Measurements from ENCODE around the gene LCTL.
A peak's percentile ranks its signal among the peaks of the same experiment; 100 is the strongest.
"Not testable (repeated sequence)": the region's sequence is repeated elsewhere in the genome, so short reads cannot be mapped to it uniquely, and the experiment has no call there.

The LCTL gene

DNA sequence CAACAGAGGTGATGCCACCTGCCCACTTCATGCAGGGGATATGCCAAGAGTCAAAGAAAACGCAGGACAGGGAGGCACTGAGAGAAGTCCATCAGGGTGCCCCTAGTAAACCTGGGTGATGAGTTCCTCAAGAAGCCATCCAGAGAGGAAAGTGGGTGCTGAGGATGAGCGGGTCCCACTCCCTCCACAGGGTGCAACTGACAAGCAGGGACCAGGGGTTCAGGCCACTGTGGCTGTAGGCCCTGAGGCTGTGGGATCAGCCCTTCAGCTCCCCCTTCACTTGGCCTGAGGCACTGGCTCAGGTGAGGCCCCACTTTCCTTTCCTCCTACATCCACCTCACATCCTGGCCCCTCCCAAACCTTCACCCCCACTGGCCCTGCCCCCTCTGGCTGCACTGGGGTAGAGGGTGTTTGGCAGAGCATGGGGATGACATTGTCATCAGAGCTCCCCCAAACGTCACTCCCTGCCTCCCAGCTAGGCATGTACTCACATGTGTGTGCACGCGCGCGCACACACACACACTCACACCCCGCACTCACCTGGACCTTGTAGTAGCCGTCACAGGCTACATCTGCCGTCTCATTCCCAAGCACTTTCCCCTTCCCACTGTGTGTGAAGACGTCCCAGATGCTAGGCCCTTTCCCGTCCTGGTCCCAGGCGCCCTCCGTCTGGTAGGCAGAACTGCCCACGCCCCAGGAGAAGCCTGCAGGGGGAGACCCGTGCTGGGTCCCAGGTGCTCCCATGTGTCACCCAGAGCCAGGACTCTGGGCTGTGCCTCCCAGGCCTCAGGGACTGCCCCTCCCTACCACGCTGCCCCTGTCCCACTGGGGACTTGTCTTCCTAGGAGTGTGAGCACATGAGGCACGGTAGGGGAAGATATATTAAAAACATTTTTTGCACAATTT lies 1.4 kb downstream of the LCTL start:
- DNase-seq: no peak

GRCh38 chr15:66563566-66564110 lies 2.2 kb downstream of the LCTL start:
- DNase-seq: no peak

GRCh38 chr15:66563126-66563525 lies 2.7 kb downstream of the LCTL start:
- DNase-seq: no peak

- DNase-seq: no peak
These were observed 4.8 kb downstream of the LCTL start for GRCh38 chr15:66560856-66561525.

- no peak for DNase-seq
These were observed 7.5 kb downstream of the LCTL start for GRCh38 chr15:66558271-66558670.

- DNase-seq: no peak
These were observed 10.1 kb downstream of the LCTL start for GRCh38 chr15:66555685-66556084.

GRCh38 chr15:66545255-66545654 lies 20.5 kb downstream of the LCTL start:
- no peak for DNase-seq

DNA sequence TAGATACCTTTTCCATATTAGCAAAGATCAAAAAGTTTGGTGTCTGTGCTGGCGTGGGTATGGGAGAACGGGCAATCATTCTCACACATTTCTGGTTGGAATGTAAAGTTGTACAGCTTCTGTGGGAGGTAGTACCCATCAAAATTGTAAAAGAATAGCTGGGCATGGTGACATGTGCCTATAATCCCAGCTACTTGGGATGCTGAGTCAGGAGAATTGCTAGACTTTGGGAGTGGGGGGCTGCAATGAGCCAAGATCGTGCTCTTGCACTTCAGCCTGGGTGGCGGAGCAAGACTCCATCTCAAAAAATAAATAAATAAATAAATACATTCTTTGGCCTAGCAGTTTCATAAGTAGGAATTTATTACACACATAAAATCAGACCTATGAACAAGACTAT lies 22.9 kb downstream of the LCTL start:
- DNase-seq: no peak

- no peak for DNase-seq
These were observed 30.7 kb downstream of the LCTL start for GRCh38 chr15:66535056-66535455.

- DNase-seq: no peak
These were observed 41.0 kb downstream of the LCTL start for GRCh38 chr15:66524838-66525237.

- DNase-seq: no peak
These were observed 41.9 kb downstream of the LCTL start for GRCh38 chr15:66523926-66524325.

DNA sequence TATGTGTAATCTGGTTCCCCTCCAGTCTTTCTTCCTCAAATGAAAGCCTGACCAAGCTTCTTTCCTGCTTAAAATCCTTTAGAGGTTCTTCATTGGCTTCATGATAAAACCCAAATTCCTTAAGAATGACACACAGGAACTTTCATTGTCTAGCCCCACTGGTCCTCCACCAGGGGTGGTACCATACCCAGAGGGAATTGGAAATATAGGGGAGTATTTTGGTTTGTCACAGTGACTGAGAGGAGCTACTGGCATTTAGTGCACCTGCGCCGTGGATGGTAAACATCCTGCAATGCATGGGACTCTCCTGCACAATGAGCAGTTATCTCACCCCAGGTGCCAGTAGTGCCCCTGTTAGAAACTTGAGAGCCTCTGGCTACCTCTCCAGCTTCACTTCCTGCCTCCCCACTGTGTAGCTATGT lies 49.9 kb downstream of the LCTL start:
- no peak for DNase-seq

DNA sequence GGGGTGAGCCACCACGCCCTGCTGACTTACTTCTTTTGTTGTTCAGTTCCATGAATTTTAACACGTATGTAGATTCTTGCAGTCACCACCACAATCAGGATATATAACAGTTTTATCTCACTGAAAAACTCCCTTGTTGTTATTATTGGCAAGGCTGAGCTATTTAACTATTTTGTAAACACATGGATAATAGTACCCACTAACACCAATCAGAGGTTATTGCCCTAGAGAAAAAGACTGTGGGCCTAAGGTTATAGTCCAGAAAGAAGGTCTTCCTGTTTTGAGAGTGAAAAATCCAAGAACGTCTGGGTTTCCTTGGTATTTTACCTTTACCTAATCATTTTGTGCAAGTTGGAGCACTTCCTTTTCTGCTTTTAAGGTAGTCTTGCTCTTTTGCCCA lies 51.2 kb downstream of the LCTL start:
- no peak for DNase-seq

DNA sequence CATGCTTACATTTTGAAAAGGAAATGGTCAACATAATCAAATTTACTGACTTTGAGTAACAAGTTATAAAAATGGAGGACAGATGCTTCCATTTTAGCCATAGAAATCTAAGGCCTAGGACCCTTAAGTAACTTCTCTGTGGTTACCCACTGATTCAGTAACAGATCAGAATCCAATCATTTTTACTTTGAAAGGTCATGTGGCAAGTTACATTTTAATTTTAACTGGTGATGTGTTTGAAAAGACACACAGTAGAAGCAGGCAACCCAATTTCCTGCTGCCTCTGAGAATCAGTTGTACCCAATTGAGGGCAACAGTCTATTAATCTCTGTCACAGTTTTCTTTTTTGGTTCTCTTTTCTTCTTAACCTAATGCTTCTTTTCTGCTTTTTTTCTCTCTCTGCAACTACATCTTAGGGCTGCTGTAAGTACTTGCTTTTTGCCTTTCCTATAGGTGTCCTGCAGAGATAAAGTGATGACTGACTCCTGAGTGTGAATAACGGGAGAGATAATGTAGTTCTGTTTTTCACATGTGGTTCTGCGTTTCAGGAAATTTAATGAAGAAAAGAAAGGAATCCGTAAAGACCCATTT lies 57.4 kb downstream of the LCTL start:
- DNase-seq: no peak

GRCh38 chr15:66505818-66506217 lies 60.0 kb downstream of the LCTL start:
- no peak for DNase-seq

- no peak for DNase-seq
These were observed 60.4 kb downstream of the LCTL start for GRCh38 chr15:66505430-66505811.

DNA sequence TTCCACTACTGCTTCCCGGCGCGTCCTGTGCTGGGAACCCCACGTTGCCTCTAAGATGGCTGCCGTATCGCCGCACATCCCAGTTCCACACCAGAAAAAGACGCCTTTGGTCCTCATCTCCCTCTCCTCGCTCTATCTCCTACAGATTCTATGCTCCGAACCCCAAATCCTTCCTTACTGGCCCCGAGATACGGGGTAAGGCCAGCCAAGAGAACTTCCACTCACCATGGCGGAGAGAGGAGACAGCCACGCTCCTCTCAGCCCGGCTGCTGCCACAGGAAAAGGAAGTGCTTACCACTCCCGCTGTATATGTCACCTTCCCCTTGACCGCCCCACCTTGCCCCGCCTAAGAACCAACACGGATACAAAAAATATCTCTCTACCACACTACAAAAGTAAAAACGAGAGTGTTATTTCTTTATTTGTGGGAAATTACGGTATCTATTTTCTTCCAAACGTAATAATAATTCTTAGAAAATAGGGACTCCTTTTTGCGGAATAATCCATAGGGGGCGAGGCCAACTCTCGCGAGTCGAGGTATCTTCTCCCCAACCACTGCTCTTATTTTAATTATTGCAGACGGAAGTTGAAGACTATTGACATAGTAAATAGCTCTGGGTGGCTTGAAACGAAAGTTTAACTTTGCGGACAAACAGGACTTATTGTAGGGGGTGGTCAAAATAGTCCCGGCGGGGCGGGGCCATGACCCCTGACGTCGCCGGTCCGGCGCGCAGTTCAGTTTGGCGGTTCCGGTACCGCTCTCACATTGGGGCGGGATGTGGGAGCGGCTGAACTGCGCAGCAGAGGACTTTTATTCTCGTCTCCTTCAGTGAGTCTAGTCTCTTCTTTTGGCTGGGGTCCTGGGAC lies 61.0 kb downstream of the LCTL start, which contains the start of the genes RPL4 and ZWILCH:
TSS of gene RPL4 (minus strand) at position 293 of the 867 bp plus-strand sequence. CDS start at position 228, 65 bp downstream.
TSS of gene ZWILCH (plus strand) at position 764 of the 867 bp plus-strand sequence. CDS start at position 777, 13 bp downstream.
- DNase-seq: peak; percentile 70 to 89 (median 77)

DNA sequence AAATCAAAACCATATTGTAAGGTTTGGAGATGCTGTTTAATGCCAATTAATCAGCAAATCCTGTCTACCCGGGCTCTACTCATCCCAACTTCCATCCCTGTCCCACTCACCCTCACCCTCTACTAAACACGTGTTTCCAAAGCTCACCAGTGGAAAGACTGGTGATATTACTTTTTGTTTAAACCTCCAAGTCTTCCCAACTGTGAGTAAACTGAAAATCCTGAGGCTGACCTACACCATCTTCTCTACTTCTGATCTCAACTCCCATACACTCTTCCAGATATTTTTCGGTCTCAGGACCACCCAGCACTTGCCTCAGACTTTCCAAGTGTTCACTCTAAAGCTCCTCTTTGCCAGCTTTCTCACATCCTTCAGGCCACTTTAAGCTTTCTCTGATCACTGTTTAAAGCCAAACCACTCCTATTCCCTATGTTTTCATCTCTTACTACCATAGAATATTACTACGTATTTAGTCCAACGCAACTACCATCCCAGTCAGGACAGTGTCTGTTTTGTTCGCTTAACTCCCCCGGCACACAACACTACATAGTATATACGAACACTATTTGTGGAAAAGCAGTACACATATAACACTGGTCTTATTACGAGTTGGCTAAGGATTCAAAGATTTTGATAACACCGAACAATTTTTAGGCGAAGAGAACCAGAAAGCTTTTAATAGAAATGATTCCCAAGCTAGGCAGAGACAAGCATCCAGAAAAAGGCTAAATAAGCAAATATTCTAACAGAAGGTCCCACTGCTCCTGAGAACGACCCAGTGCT lies 61.8 kb downstream of the LCTL start:
- no peak for DNase-seq

GRCh38 chr15:66503041-66503648 lies 62.7 kb downstream of the LCTL start:
- not testable (repeated sequence) for DNase-seq

GRCh38 chr15:66502491-66502890 lies 63.3 kb downstream of the LCTL start:
- DNase-seq: no peak

DNA sequence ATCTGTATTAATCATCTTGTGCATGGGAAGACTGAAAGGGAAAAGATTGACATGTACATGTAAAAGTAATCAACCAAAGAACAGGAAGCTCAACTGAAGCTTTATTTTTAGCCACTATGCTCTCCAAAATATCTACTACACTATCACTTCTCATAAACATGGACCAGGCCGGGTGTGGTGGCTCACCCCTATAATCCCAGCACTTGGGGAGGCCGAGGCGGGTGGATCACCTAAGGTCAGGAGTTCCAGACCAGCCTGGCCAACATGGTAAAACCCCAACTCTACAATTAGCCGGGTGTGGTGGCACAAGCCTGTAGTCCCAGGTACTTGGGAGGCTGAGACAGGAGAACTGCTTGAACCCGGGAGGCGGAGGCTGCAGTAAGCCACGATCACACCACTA lies 65.5 kb downstream of the LCTL start:
- DNase-seq: not testable (repeated sequence)
